GM18526 (cell line): Measurements from ENCODE around the gene SMIM1.

Source experiments
- POLR2A ChIP-seq: IDR thresholded peaks from 3 replicates; pipeline ENCODE4 v1.6.1; 2011; ENCODE audit not compliant: insufficient read length; ENCODE audit errors: extremely low read depth

SMIM1 gene

DNA sequence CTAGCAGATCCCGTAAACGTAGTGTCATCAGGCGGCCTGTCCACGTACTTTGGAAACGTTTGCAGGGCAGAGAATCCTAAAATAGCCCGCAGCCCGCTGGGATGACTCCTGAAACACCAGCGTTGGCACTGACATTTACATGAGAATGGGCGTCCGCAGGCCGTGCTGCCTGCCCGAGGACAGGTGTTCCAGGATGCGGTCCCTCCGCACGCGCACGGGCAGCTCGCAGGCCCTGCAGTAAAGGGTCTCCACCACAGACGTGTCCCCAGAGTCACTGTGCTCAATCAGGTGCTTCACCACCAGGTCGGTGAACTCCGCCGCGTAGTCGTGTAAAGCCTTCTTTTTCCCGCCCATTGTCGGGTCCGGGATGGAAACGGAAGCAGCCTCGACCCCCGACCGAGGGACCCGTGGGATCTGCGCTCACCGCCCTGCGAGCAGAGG lies 26.1 kb upstream of the SMIM1 start:
- TF ChIP-seq POLR2A: no peak

DNA sequence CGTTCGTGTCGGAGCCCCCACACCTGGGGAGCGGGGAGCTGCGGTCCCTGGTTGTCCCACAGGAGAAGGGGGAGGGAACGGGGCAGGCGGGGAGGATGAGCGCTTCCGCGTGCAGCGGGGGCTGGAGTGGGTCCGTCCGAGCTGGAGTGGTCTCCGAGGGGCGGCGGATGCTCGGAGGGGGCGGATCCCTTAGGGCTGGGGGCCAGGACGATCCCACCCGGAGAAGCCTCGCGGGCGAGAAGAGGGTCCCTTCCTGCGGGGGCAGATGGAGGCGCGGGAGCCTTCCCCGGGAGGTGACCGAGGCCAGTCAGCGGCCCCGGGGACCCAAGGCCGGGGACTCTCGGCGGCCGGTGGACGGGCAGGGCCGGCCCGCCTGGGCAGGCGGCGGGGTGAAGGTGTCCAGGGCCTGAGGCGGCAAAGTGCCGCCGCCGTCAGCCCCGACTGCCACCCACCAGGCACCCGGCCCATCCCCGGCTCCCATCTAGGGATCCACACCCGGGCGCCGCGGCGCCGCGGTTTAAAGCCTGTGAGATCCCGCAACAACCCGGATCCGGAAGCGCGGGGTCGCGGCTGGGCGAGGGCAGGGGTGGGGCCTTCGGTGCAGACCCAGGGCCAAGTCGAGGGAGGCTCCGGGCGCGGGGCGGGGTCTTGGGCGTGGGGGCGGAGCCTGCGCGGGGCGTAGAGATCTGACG lies 25.6 kb upstream of the SMIM1 start:
- TF ChIP-seq POLR2A: peak; percentile 61

DNA sequence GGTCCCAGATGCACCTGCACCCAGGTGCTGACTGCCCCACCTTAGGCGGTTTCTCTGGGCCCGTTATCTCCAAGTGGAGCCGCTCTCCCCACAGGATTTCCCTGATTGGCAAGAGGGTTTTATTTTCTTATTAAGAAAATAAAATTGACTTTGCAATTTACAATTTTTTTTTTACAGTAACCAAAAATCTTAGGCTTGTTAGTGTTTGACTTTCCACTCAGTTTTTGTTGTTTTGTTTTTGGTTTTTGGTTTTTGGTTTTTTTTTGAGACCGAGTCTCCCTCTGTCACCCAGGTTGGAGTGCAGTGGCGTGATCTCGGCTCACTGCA lies 25.1 kb upstream of the SMIM1 start:
- no peak for TF ChIP-seq POLR2A

DNA sequence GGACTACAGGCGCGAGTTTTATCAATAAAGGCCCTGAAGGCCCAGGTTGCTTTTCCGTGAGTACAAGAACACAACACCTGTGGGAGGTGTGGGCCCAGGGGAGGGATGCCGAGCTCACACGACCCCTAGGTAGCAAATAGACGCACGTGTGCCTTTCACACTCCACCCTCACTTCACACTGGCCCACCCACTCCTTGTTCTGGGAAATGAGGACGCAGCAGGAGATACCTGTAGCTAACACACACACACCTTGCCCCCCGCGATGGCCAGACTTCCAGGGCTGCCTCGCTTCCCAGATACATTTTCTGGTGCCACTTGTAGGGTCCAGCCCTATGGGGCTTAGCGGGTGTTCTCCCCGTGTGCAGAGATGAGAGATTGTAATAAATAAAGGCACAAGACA lies 24.6 kb upstream of the SMIM1 start:
- no peak for TF ChIP-seq POLR2A

DNA sequence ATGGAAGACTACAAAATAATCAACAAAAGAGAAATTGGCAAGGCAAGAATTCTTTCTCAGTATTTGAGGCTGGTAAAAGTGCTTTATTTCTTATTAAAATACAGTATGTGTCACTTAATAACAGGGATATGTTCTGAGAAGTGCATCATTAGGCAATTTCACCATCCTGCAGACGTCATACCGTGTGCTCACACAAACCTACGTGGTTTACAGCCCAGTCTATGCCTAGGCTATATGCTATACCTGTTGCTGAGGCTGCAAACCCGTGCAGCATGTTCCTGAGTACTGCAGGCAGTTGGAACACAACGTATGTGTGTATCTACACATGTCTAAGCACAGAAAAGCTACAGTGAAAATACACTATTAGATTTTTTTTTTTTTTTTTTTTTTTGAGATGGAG lies 23.0 kb upstream of the SMIM1 start:
- no peak for TF ChIP-seq POLR2A

DNA sequence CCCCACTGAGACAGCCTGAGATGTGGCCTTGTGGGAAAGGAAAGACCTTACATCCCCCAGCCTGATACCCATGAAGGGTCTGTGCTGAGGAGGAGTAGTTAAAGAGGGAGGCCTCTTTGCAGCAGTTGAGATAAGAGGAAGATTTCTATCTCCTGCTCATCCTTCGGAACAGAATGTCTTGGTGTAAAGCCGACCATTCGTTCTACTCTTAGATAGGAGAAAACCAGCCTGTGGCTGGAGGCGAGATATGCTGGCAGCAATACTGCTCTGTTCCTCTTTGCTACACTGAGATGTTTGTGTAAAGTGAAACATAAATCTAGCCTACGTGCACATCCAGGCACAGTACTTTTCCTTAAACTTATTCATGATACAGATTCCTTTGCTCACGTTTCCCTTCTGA lies 21.8 kb upstream of the SMIM1 start:
- no peak for TF ChIP-seq POLR2A

DNA sequence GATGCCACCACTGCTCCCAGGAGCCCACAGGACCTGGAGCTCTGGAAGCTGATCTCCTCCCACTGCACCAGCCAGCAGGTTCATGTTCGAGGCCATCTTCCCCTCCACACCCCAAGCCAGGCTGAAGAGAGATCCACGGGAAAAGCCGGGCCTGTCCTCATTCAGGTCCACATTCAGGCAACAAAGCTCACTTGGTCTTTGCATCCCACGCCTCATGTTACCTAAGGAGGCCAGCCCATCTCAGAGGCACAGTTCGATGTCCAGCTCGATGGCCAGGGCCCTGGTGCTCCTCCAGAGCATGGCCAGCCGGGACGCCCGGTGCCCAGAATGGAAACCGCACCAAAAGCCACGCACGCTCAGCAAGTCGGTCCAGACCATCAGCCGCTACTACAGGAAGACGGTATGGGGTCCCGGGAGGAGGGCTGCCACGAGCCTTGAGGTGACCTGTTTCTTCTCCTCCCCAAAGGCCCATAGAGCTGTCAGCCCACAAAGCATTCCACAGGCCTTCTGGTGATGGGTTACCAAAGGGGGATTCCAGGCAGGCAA lies 20.1 kb upstream of the SMIM1 start, which contains the start of gene CCDC27:
Gene CCDC27, plus strand, starts transcription at position 51 of the 546 bp plus-strand sequence. Its CDS starts 32 bp downstream, at position 83.
- TF ChIP-seq POLR2A: no peak

DNA sequence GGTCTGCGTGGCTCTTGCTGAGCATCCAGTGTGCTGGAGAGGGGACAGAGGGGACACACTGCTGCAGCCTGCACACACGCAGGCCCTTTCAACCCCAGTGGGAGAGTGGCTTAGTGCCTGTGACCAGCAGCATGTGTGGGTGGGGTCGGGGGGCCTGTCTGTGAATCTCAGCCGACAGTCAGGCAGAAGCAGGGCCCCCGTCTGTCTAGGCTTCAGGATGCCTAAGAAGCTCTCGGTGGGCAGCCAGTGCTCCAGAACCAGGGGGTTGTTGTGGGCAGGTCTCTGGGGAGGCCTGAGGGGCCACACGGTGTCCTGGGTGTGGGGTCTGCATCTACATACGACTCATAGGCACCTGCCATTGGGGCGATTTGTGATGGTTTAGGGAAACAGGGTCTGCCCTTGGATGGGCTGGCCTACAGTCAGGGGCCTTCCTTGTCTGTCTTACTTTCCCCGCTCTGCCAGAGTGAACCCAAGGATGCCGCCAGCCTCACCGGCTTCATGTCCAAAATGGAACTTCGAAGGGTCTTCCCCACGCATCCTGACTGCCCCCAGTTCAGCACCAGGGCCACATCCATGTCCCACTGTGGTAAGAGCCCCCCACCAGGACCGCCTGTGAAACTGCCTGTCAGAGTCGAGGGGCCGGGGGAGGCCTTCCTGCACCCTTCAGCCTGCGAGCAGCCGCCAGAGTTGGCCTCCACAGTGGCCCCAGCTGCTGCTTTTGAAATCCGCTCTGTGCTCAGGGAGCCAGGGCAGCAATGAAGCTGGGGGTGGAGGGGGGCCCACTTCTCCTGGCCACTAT lies 18.7 kb upstream of the SMIM1 start:
- TF ChIP-seq POLR2A: no peak

GRCh38 chr1:3756394-3756793 lies 16.2 kb upstream of the SMIM1 start:
- TF ChIP-seq POLR2A: no peak

DNA sequence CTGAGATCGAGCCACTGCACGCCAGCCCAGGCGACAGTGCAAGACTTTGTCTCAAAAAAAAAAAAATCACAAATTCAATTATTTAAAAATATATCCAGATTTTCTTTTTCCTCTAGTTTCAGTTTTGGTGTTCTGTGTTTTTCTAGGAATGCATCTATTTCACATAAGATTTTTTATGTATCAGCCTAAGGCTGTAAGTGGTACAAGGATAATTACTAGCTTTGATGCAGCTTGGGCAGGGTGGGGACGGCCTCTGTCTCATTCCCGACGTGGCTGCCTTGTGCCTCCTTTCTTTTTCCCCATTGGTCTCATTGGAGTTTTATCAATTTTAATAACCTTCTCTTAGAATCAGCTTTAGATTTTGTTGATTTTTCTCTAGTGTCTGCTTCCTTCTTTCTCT lies 13.4 kb upstream of the SMIM1 start:
- no peak for TF ChIP-seq POLR2A

GRCh38 chr1:3759796-3760195 lies 12.8 kb upstream of the SMIM1 start:
- no peak for TF ChIP-seq POLR2A

DNA sequence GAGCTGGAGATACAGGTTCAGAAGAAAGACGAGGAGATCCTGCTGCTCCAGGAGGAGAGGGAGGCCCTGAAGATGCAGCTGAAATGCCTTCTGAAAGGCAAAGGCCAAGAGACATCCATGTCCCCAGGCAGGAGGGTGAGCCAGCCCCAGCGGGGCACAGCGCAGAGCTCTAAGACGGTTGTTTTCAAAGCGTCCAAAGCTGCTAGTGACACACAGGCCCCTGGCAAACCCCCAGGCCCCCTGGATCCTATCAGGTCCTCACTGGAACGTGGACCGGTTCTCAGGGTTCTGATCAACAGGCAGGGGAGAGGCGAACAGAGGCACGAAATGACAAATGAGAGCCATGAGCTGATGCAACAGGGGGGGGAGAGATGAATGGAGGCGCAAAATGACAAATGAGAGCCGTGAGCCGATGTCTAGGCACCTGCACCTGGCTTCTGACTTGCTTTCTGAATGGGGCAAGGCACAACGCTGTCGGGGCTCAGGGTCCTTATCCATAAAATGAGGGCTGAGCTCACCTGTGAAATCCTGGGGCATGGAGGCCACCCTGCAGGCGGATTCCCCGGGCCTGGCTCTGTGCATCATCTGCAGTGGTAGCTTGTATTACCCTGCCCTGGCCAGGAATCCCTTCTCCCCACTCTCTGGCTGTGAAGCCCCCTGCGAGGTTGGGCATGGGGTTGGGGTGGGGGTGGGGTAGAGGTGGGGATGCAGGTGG lies 11.1 kb upstream of the SMIM1 start:
- no peak for TF ChIP-seq POLR2A

DNA sequence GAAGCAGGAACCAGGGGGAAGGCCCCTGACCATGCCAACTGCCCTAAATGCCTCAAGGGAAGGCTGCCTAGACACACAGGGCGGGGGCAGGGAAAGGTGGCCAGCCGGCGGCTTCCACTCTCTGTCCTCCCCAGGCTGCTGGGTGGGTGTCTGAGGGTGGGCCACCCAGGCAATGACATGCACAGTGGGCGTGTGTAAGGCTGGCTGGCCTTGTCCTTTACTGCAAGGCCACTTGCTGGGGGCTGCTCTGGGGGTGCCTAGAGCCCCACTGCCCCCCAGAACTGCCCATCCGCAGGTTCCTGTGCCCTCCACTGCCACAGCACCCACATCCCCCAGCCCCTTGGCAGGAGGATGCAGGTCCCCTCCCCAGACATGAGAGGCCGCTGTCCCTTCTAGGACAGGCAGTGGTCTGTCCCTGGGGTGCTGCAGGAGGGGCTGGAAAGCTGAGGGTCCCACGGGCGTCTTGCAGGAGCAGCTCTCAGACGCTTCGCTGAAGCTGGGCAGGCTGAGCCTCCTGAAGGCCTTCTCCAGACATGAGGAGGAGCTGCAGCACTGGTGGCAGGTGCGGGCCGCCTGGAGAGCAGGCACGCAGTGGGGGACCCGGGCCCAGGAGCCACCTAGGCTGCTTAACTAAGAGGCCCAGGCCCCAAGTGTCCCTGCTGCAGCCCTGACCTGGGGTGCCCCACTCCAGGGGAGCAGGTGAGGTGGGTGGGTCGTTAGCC lies 10.2 kb upstream of the SMIM1 start:
- no peak for TF ChIP-seq POLR2A

DNA sequence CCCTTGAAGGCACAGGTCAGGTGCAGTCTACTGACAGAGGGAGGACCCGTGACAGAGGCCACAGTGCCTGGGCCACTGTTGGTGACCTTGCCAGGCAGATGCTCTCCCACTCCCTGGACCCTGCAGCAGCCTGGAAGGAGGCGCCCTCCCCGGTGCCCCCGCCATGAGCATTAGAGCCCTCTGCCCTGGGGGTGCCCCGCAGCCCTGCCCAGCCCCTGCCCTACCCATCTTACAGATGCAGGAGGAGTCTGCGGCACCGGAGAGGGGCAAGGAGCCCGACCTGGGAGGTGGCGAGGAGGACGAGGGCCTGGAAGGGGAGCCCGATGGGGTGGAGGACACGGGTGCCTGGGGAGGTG lies 9.7 kb upstream of the SMIM1 start:
- no peak for TF ChIP-seq POLR2A
